HG03103 (cell line): ENCODE data around the gene TGFBR3L.
"Not testable (repeated sequence)": the region's sequence is repeated elsewhere in the genome, so short reads cannot be mapped to it uniquely, and the experiment has no call there.

Experiments used
- ATAC-seq: cut with Tn5 transposase; IDR thresholded peaks from one replicate; pipeline ENCODE4 v1.9.1; 2021; ENCODE audit warnings: low read depth; ENCODE audit not compliant: unreplicated experiment

TGFBR3L gene

GRCh38 chr19:7879111-7879807 is 35.4 kb upstream of the TGFBR3L start:
- ATAC-seq = no peak

- ATAC-seq = no peak
These were observed 34.8 kb upstream of the TGFBR3L start for GRCh38 chr19:7879836-7880235.

- no peak for ATAC-seq
These were observed 32.7 kb upstream of the TGFBR3L start for GRCh38 chr19:7881910-7882309.

- no peak for ATAC-seq
These were observed 31.5 kb upstream of the TGFBR3L start for GRCh38 chr19:7883105-7883504.

GRCh38 chr19:7883796-7884570 is 30.6 kb upstream of the TGFBR3L start:
- no peak for ATAC-seq

- ATAC-seq = no peak
These were observed 28.8 kb upstream of the TGFBR3L start for GRCh38 chr19:7885818-7886217.

- ATAC-seq = no peak
These were observed 27.1 kb upstream of the TGFBR3L start for GRCh38 chr19:7887408-7888144.

- ATAC-seq = no peak
These were observed 26.3 kb upstream of the TGFBR3L start, which contains the start of gene LRRC8E for GRCh38 chr19:7888145-7888825. TSS of gene LRRC8E (plus strand) at chr19:7888510. CDS start at chr19:7895604, 7,094 bp downstream.

- no peak for ATAC-seq
These were observed 25.8 kb upstream of the TGFBR3L start for GRCh38 chr19:7888826-7889217.

GRCh38 chr19:7893362-7894101 is 21.1 kb upstream of the TGFBR3L start:
- ATAC-seq = not testable (repeated sequence)

GRCh38 chr19:7894612-7895309 is 19.9 kb upstream of the TGFBR3L start:
- ATAC-seq = no peak

- no peak for ATAC-seq
These were observed 19.1 kb upstream of the TGFBR3L start for GRCh38 chr19:7895565-7895964.

- no peak for ATAC-seq
These were observed 17.3 kb upstream of the TGFBR3L start for GRCh38 chr19:7897292-7897691.

GRCh38 chr19:7898967-7899366 is 15.7 kb upstream of the TGFBR3L start:
- ATAC-seq = no peak

- no peak for ATAC-seq
These were observed 14.8 kb upstream of the TGFBR3L start for GRCh38 chr19:7899751-7900378.

GRCh38 chr19:7900401-7900870 is 14.2 kb upstream of the TGFBR3L start:
- no peak for ATAC-seq

GRCh38 chr19:7900931-7901330 is 13.7 kb upstream of the TGFBR3L start:
- no peak for ATAC-seq

- ATAC-seq = no peak
These were observed 13.3 kb upstream of the TGFBR3L start for GRCh38 chr19:7901337-7901736.

GRCh38 chr19:7902796-7903243 is 11.8 kb upstream of the TGFBR3L start:
- no peak for ATAC-seq
